GM19455 (cell line): ENCODE data around the gene SNX8.
"Not testable (repeated sequence)": the region's sequence is repeated elsewhere in the genome, so short reads cannot be mapped to it uniquely, and the experiment has no call there.

Source experiments
- ATAC-seq: cut with Tn5 transposase; IDR thresholded peaks from one replicate; pipeline ENCODE4 v1.9.1; 2021; ENCODE audit not compliant: unreplicated experiment

Gene SNX8, protein sequence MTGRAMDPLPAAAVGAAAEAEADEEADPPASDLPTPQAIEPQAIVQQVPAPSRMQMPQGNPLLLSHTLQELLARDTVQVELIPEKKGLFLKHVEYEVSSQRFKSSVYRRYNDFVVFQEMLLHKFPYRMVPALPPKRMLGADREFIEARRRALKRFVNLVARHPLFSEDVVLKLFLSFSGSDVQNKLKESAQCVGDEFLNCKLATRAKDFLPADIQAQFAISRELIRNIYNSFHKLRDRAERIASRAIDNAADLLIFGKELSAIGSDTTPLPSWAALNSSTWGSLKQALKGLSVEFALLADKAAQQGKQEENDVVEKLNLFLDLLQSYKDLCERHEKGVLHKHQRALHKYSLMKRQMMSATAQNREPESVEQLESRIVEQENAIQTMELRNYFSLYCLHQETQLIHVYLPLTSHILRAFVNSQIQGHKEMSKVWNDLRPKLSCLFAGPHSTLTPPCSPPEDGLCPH

DNA sequence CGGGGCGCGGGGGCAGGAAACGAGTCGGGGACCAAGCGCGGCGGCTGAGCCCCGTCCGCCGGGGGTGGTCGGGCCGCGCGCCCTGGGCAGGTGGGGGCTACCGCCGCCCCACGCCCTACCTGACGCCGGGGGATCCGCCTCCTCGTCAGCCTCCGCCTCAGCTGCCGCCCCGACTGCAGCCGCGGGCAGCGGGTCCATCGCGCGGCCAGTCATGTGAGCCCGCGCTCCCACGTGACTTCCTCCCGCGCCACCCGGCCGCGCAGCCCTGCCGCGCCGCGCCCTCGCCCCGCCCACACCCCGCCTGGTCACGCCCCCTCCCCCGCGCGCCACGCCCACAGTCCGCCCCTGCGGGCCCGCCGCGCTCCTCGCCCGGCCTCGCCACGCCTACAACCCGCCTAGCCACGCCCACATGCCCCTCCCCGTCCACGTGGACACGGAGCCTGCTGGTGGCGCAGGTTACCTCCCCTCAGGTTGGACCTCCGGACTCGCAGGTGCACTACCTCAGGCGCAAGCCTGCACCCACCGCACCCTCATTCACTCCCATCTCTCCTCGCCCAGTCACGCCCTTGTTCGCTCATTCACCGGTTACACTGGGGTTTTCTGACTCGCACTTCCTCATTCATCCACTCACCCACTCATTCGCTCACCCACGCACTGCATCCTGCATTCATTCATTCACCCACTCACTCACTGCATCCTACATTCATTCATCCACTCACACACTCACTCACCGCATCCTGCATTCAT lies at the start of gene SNX8:
Gene SNX8, minus strand, starts transcription at position 233 of the 747 bp plus-strand sequence. Its CDS starts 20 bp downstream, at position 213.
- ATAC-seq, result peak; percentile 65

DNA sequence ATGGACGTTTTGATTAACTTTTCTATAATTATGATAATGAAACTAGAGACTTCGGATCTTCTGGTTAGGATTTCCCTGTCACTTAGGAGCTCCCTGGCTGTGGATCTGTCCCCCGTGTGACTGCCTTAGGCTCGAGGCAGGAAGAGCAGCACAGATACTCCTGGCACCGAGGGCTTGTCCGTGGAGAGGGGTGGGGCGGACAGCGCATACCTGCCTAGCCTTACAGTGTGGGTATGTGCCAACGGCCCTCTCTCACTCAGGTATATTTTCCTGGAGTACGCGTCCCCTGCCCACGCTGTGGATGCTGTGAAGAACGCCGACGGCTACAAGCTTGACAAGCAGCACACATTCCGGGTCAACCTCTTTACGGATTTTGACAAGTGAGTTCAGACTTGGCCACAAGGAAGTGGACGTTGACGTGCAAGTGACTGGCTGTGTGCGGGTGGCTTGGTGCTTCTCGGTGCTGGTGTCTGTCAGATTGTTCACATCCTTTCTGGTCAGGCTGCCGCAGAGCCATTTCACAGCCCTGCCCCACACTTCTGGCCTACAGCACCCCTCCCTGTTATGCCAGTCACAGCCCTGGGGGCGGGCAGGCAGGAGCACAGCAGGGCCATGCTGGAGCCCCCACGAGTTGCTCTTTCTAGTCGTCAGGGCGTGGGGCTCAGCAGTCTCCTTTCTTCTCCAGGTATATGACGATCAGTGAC lies 48.3 kb upstream of the SNX8 start:
- no peak for ATAC-seq

DNA sequence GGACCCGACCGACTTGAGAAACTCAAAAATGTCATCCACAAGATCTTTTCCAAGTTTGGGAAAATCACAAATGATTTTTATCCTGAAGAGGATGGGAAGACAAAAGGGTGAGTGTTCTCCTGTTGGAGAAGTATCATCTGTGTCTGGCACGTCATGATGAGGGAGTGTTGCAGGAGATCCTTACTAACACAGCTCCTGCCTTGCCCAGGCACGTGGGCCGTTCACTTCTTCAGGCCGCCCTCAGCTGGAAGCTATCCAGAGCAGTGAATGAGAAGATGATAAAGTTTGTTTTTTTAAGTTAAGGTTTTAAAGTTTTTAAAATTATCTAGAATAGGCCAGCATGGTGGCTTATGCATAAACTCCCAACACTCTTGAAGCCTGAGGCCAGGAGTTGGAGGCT lies 46.6 kb upstream of the SNX8 start:
- no peak for ATAC-seq

DNA sequence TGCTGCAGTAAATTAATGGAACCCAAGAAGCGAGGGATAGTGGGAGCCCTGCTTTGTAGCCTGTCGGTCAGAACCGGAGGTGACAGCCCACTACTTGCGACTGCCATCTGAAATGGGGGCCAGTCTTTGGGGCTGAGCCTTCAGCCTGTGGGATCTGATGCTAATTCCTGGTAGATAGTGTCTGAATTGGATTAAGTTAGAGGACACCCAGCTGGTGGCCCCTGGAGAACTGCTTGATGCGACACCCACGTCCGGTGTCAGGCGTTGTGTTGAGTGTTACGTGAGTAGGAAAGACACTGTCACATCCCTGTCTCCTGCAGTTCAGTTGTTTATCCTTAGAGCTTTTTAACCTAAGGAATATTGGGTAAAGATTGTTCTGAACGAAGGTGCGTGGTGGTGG lies 45.4 kb upstream of the SNX8 start:
- ATAC-seq, result no peak

DNA sequence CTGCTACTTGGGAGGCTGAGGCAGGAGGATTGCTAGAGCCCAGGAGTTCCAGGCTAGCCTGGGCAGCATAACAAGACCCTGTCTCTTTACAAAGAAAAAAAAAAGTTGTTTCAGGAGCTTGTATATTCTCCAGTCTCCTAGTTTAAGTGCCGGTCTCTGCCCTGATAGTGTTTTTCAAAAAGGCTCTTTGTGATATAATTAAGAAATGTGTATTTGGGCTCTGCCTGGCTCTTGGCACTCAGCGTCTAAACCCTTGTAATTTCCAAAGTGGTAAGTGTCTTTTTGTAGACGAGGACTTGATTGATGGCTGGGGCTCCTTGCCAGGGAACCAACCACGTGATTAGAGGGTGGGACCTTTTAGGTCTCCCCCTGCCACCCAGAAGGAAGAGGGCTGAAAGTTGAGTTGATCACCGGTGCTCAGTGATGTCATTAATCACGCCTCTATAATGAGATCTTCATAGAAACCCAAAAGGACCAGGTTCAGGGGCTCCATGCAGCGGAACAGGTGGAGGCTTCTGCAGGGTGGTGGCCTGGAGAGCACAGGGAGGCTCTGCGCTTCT lies 44.8 kb upstream of the SNX8 start:
- no peak for ATAC-seq

DNA sequence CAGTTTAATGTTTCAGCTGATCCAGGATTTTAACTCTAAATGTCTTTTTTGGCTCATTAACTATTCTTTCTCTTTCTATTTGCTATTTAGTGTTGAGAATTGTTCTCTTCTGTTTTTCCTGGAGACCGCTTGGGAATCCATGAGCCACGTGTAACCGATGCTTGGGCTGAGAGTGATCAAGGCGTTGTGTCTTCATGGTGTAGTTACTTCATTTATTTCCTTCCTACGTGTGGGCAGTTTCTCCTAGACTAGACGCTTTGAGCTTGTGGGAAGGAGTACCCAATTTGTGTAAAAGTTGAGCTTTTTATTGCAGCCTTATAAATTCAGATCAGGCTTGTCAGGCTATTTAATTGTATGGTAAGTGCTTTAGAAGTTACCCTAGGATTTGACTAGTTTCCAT lies 43.3 kb upstream of the SNX8 start:
- ATAC-seq, result no peak

DNA sequence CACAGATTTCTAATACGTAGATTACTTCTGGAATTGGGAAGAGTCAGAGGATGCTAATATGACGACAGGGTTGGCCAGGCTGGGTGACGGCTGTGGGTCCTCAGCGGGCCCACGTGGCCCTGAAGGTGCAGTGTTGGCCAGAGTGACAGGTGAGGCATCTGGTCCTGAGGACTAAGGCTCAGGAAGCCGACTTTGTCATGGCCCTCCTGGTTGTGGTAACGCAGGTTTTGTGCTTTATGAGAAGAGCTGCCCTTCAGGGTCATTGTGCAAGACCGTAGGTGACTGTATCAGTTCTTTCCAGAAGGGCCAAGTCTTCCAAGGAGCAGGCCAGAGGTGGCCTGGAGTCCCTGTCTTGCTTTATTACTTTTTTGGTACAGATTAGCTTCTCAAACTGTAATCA lies 42.9 kb upstream of the SNX8 start:
- ATAC-seq, result no peak

DNA sequence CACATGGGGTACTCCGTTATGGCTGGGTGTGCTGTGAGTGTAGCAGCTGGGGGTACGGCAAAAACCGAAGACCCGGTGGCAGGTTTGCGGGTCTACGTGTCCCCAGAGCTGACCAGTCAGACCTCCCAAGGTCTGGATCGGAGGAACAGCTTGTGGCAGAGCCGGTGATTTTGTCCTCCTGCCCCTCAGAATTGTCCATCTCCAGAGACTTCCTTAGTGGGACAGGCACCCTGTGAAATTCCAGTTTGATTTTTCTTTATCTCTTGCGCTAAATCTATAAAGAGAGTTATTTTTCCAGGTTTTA lies 41.4 kb upstream of the SNX8 start:
- no peak for ATAC-seq

DNA sequence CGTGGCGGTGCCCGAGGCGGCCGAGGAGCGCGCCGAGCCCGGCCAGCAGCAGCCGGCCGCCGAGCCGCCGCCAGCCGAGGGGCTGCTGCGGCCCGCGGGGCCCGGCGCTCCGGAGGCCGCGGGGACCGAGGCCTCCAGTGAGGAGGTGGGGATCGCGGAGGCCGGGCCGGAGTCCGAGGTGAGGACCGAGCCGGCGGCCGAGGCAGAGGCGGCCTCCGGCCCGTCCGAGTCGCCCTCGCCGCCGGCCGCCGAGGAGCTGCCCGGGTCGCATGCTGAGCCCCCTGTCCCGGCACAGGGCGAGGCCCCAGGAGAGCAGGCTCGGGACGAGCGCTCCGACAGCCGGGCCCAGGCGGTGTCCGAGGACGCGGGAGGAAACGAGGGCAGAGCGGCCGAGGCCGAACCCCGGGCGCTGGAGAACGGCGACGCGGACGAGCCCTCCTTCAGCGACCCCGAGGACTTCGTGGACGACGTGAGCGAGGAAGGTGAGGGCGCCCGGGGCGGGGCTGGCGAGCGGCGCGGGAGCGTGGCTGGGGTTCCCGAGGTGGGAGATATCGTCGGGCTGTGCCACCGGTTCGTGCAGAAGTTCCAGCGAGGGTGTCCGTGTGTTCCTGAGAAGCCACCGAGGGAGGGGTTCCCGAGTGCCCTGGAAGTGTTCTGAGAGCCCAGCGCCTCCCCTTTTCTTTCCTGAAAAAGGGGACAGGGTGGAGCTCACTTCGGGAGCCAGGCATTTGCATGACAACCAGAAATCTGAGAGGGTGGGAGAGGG lies 40.9 kb upstream of the SNX8 start:
- ATAC-seq, result peak; percentile 15

DNA sequence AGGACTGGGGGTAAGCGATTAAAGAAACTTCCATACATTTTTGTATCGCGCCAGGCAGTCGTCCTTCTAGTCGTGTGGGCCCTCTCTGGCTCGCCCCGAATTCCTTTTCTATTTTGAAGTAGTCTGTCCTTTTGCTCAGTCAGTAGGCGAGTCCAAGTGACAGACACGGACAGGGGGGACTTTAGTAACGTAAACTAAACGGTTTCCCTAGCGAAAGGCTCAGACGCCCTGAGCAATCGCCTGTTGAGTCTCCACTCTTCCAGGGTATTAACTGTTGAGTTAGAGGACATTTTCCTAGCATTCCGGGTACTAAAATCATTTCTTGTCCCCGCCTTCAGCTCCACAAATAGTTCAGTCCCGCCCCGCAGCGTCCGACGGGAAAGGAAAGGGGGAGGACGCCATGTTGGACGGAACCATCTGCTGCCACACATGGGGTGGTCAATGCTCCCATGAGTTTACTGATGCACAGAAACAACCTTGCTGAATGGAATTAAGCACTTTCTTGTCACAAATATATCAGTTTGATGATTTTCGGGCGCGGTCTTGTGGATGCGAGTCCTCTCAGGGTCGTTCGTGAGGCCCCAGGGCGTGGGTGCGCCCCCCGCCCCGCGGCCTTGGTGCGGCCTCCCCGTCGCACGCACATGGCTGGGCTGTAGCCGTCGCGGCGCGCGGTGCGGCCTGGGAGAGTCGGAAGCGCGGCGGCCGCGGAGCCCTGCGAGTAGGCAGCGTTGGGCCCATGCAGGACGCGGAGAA lies 40.1 kb upstream of the SNX8 start, which contains the start of gene EIF3B:
Gene EIF3B, plus strand, starts transcription at position 642 of the 753 bp plus-strand sequence. Its CDS starts 95 bp downstream, at position 737.
- ATAC-seq, result peak; percentile 75

DNA sequence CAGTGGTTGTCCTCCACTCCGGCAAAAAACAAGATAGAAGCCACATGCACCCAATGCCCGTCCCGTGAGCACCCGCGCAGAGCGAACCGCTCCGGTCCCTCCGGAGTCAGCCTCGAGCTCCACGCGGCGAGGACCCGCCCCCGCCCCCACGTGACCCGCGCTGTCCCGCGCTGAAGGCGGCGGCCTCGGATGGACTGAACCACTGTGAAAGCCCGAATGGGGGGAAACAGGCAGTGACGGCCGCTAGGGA lies 39.6 kb upstream of the SNX8 start:
- ATAC-seq, result peak; percentile 58

DNA sequence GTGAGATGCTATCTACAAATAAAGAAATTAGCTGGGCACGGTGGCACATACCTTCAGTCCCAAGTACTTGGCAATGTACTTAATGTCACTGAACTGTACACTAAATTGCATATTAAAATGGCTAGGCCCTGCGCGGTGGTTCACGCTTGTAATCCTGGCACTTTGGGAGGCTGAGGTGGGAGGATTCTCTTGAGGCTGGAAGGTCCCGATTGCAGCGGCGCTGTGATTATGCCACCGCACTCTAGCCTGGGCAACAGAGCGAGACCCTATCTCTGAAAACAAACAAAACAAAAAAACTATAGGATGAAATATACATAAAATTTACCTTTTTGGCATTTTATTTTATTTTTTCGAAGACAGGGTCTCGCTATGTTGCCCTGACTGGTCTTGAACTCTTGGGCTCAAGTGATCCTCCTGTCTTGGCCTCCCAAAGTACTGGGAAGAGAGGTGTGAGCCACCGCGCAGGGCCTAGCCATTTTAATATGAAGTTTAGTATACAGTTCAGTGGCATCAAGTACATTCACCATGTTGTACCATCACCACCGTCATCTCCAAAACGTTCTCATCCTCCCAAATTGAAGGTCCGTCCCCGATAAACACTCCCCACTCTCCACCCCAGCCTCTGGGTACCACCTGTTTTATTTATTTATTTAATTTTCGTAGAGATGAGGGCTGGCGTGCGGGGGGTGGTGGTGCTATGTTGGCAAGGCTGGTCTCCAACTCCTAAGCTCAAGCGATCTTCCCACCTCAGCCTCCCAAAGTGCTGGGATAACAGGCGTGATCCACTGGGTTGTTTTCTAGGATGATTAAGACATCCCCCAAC lies 39.1 kb upstream of the SNX8 start:
- ATAC-seq, result no peak

DNA sequence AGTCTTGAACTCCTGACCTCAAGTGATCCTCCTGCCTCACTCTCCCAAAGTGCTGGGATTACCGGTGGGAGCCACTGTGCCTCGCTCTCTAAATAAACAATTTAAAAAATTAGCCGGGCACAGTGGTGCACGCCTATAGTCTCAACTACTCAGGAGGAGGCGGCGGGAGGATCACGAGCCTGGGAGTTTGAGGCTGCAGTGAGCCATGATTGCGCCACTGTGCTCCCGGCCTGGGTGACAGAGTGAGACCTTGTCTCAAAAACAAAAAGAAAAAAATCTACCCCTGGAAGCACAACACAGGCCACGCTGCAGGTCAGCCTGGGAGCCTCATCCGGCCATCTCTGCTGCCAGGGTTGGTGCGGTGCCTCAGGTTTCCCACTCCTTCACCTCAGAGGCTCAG lies 36.6 kb upstream of the SNX8 start:
- ATAC-seq, result no peak

DNA sequence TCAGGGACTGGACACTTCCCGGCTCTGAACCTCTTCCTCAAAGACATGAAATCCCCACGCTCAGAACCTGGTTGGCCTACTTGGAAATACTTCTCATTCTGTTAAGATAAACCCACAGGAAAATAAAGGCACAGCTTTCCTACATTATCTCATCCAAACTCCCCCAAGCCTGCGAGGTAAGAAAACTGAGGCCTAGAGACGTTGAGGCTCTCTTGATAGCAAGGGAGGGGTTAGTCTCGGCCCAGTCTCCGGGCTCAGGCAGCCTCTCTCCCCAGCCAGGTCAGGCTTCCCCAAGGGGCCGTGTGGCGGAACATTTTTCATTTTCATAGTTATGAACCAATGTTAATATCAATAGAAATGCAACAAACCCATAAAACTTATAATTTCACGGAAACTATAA lies 35.8 kb upstream of the SNX8 start:
- no peak for ATAC-seq

DNA sequence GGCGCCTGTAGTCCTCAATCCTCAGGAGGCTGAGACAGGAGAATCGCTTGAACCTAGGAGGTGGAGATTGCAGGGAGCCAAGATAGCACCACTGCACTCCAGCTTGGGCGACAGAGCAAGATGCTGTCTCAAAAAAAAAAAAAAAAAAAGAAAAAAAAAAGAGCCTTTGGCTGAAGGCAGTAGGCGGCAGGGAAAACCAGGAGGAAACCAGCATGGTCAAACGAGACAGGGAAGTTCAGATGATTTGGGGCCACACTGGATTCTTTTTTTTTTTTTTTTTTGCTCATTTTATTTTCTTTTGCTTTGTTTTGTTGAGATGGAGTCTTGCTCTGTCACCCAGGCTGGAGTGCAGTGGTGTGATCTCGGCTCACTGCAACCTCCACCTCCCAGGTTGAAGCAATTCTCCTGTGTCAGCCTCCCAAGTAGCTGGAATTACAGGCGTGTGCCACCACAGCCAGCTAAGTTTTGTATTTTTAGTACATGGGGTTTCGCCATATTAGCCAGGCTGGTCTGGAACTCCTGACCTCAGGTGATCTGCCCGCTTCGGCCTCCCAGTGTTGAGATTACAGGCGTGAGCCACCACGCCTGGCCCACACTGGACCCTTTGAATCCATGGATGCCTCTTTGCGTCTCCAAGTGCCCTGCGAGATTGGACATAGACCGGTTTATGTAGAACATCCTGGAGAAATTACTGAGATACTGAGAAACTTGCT lies 33.3 kb upstream of the SNX8 start:
- not testable (repeated sequence) for ATAC-seq

DNA sequence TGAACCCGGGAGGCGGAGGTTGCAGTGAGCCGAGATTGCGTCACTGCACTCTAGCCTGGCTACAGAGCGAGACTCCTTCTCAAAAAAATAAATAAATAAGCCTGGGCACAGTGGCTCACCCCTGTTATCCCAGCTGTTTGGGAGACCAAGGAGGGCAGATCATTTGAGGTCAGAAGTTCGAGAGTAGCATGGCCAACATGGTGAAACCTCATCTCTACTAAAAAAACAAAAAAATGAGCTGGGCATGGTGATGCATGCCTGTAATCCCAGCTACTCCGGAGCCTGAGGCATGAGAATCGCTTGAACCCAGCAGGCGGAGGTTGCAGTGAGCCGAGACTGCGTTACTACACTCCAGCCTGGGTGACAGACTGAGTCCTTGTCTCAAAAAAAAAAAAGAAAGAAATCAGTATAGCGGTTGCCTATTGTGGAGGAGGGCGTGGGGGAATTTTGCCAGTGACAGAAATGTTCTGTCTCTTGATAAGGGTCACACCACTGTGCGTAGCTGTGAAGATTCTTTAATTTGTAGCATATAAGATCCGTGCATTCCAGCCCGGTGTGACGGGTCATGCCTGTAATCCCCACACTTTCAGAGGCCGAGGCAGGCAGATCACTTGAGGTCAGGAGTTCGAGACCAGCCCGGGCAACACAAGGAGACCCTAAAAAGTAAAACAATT lies 22.5 kb upstream of the SNX8 start:
- ATAC-seq, result no peak

DNA sequence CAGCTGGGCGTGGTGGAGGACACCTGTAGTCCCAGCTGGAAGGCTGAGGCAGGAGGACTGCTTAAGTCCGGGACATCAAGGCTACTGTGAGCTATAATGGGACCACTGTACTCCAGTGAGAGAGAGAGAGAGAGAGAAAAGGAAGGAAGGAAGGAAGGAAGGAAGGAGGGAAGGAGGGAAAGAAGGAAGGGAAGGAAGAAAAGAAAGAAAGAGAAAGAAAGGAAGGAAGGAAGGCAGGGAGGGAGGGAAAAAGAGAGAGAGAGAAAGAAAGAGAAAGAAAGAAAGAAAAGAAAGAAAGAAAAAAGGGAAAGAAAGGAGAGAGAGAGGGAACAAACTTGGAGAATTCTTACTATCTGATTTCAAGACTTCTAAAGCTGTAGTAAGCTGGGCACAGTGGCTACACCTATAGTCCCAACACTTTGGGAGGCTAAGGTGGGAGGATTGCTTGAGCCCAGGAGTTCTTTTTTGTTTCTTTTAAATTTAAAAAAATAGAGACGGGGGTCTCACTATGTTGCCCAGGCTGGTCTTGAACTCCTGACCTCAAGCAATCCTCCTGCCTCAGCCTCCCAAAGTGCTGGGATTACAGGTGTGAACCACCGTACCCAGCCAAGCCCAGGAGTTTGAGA lies 18.5 kb upstream of the SNX8 start:
- not testable (repeated sequence) for ATAC-seq

DNA sequence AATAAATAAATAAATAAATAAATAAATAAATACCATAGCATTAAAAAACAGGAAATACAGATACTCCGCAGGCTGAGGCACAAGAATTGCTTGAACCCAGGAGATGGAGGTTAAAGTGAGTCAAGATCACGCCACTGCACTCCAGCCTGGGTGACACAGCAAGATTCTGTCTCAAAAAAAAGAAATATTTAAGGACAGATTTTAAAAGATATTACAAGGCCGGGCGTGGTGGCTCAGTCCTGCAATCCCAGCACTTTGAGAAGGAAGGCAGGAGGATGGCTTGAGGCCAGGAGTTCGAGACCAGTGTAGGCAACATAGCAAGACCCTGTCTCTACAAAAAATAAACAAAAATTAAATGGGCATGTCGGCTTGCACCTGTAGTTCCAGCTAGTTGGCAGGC lies 17.5 kb upstream of the SNX8 start:
- ATAC-seq, result no peak
